Glomerular visceral epithelial cell (primary cell): Measurements from ENCODE around the gene CTDSP2.
"Not testable (repeated sequence)": the region's sequence is repeated elsewhere in the genome, so short reads cannot be mapped to it uniquely, and the experiment has no call there.

Experiments used
- DNase-seq: peaks from one replicate; pipeline ENCODE4 v3.0.0-alpha.2; 2016; ENCODE audit errors: extremely low spot score

Gene CTDSP2

GRCh38 chr12:57782608-57783465 lies 63.7 kb downstream of the CTDSP2 start, which contains the start of gene TSFM:
Gene TSFM (plus strand): TSS chr12:57782787. CDS start chr12:57782802, 15 bp downstream.
- DNase-seq = peak; percentile 89

- no peak for DNase-seq
Measured at GRCh38 chr12:57782243-57782607, 64.3 kb downstream of the CTDSP2 start.

GRCh38 chr12:57781801-57782200 lies 64.7 kb downstream of the CTDSP2 start:
- no peak for DNase-seq

- DNase-seq = no peak
Measured at GRCh38 chr12:57781244-57781643, 65.3 kb downstream of the CTDSP2 start.

- no peak for DNase-seq
Measured at GRCh38 chr12:57780284-57780897, 66.1 kb downstream of the CTDSP2 start.

GRCh38 chr12:57779736-57780135 lies 66.8 kb downstream of the CTDSP2 start:
- no peak for DNase-seq

- DNase-seq = no peak
Measured at GRCh38 chr12:57777911-57778310, 68.6 kb downstream of the CTDSP2 start.

- DNase-seq = no peak
Measured at GRCh38 chr12:57777367-57777766, 69.2 kb downstream of the CTDSP2 start.

- DNase-seq = no peak
Measured at GRCh38 chr12:57776247-57776587, 70.3 kb downstream of the CTDSP2 start.

- DNase-seq = no peak
Measured at GRCh38 chr12:57775563-57776246, 70.8 kb downstream of the CTDSP2 start.

GRCh38 chr12:57775044-57775443 lies 71.5 kb downstream of the CTDSP2 start:
- no peak for DNase-seq

GRCh38 chr12:57774634-57775033 lies 71.9 kb downstream of the CTDSP2 start:
- not testable (repeated sequence) for DNase-seq

GRCh38 chr12:57772429-57773322 lies 73.9 kb downstream of the CTDSP2 start, which contains the start of gene EEF1AKMT3:
Gene EEF1AKMT3 (plus strand): TSS chr12:57772614. CDS start chr12:57772725, 111 bp downstream.
- DNase-seq = peak; percentile 64

GRCh38 chr12:57771873-57772428 lies 74.6 kb downstream of the CTDSP2 start, which contains the start of gene METTL1:
Gene METTL1 (minus strand): TSS chr12:57772105. CDS start chr12:57772083, 22 bp downstream.
- peak; percentile 94 for DNase-seq

- DNase-seq = peak; percentile 84
Measured at GRCh38 chr12:57771236-57771872, 75.2 kb downstream of the CTDSP2 start.

GRCh38 chr12:57770734-57771133 lies 75.8 kb downstream of the CTDSP2 start:
- no peak for DNase-seq
